ENCODE measurements around the gene NPAP1.
"Not testable (repeated sequence)": the region's sequence is repeated elsewhere in the genome, so short reads cannot be mapped to it uniquely, and the experiment has no call there.

The NPAP1 gene, protein sequence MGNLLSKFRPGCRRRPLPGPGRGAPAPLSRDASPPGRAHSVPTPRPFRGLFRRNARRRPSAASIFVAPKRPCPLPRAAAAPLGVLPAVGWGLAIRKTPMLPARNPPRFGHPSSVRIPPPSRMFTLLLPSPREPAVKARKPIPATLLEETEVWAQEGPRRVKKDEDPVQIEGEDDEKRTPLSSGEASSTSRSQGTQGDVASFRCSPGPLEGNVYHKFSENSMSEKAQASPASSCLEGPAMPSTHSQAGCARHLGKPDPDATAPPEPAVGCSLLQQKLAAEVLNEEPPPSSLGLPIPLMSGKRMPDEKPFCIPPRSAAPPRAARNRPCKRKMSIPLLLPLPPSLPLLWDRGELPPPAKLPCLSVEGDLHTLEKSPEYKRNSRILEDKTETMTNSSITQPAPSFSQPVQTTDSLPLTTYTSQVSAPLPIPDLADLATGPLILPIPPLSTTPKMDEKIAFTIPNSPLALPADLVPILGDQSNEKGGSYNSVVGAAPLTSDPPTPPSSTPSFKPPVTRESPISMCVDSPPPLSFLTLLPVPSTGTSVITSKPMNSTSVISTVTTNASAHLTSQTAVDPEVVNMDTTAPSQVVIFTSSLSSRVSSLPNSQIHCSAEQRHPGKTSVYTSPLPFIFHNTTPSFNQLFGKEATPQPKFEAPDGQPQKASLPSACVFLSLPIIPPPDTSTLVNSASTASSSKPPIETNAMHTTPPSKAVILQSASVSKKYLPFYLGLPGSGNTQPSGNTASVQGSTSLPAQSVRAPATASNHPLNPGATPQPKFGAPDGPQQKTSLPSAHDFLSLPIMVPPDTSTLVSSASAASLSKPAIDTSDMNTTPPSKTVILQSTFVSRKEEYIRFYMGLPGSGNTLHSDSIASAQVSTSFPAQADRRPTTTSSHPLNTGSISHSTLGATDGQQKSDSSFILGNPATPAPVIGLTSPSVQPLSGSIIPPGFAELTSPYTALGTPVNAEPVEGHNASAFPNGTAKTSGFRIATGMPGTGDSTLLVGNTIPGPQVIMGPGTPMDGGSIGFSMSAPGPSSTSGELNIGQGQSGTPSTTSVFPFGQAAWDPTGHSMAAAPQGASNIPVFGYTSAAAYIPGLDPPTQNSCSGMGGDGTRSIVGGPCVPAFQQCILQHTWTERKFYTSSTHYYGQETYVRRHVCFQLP

DNA sequence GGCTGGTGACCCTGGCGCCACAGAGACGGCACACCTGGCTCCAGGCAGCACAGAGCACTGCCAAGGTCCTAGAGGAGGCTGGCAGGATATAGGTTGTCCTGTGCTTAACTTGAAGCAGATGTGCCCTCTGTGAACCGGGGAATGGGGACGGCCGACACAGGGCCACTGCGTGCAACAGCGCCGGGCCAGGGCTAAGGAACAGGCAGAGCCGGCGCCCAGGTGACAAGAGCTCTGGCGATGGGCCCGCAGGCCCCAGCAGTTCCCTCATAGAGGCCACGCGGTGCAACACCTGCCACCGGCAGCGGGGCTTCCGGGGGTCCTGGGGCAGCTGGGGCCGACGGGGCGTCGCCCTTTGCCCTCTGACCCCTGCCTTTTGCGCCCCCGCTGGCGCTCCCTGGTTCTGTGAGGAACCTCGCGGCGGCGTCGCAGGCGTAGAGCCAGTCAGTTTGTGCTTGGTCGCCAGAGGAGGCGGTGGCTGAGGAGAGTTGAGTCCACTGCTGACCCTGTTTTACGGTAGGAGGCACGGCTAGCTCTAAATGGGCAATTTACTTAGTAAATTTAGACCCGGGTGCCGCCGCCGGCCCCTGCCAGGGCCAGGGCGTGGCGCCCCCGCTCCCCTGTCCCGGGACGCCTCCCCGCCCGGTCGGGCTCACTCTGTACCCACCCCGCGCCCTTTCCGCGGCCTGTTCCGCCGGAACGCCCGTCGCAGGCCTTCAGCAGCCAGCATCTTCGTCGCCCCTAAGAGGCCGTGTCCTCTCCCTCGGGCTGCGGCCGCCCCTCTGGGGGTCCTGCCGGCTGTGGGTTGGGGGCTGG is at the start of gene NPAP1:
Gene NPAP1 (plus strand): TSS at position 444 of the 813 bp plus-strand sequence. CDS start 93 bp downstream, at position 537.
- no peak for DNase-seq (ENCODE audit: low spot score)

DNA sequence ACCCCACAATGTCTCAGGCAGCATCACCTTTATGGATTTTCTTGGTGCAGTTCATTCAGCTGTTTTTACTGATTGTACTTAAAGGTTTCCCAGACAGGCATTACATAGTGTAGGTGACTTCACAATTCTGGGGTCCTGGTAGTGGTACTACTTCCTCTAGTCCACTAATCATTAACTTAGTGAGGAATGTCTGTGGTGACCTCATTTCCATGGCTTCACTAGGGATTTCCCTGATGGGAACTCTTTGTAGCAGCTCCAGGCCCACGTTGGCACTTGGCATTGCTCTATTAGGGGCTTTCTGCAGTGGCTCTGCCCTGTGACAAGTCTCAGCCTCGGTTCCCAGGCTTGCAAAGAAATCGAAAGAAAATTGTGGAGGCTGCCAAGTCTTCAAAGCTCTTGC is 48.1 kb upstream of the NPAP1 start:
- no peak for DNase-seq (ENCODE audit: low spot score)

DNA sequence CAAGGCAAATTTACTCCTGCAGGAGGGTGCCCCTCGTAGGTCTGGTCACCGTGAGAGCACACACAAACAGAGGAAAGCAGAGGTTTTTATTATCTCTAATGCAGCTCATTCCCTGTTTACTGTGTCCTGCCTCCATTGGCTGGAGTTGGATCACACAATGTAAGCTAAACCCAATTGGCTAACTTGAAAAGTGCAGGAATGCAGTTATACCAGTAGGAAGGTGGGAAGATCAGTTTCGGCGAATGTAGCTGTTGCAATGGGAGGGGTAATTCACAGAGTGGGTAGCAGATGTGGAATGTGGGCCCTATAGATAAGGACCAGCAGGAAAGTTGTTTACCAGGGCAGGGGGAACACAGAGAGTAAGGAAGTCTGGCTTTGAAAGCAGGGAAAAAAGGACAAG is 42.5 kb upstream of the NPAP1 start:
- DNase-seq (ENCODE audit: low spot score), result no peak

DNA sequence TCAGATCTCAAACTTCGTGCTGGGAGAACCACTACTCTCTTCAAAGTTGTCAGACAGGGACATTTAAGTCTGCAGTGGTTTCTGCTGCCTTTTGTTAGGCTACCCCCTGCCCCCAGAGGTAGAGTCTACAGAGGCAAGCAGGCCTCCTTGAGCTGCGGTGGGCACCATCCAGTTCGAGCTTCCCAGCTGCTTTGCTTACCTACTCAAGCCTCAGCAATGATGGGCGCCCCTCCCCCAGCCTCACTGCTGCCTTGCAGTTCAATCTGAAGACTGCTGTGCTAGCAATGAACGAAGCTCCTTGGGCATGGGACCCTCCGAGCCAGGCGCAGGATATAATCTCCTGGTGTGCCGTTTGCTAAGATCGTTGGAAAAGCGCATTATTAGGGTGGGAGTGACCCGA is 36.2 kb upstream of the NPAP1 start:
- DNase-seq (ENCODE audit: low spot score), result not testable (repeated sequence)

DNA sequence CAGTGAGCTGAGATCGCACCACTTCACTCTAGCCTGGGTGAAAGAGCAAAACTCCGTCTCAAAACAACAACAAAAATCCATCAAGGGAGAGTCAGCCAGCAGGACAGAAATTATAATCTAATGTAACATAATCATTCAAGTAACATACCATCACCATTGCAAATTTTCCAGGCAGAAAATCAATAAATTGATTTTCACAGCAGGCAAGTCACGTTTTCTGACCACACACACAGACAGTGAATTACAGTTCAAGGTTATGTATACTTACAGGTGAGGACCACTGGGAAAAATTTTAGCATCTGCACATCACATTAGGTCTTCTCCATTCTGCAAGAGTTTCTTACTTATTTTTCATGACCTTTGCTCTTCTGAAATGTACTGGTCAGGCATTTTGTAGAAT is 29.9 kb upstream of the NPAP1 start:
- DNase-seq (ENCODE audit: low spot score), result no peak

DNA sequence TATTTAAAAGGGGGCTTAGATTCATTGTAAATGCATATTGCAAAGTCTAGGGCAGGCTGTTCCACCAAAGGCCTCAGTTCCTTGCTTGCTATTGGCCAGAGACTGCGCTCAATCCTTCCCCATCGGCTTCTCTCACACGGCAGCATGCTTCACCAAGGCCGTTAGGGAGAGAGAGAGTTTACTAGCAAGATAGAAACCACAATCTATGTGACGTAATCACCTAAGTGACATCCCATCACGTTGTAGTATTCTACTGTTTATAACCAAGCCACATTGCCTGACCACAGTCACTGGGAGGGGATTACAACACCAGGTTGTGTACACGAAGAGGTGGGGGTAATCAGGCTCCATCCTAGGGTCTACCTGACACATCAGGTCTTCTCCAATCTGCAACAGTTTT is 16.0 kb upstream of the NPAP1 start:
- no peak for DNase-seq (ENCODE audit: low spot score)

DNA sequence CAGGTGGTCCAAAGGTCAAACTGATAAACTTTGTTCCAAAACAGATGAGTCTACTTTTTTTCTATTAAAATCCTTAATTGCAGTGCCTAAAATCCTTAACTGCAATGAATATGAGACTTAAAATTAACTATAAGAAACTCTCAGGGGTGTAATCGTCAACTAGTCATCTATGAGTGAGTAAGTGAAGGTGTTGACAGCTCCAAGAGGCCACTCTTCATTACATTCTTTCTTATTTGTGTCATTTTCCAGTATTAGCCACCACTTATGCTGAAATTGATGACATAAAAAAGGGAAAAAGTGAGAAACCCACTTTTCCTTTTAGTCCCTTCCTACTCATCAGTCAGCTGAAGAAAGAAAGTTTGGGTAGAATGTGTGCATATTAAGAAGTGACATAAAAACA is 12.6 kb upstream of the NPAP1 start:
- no peak for DNase-seq (ENCODE audit: low spot score)

DNA sequence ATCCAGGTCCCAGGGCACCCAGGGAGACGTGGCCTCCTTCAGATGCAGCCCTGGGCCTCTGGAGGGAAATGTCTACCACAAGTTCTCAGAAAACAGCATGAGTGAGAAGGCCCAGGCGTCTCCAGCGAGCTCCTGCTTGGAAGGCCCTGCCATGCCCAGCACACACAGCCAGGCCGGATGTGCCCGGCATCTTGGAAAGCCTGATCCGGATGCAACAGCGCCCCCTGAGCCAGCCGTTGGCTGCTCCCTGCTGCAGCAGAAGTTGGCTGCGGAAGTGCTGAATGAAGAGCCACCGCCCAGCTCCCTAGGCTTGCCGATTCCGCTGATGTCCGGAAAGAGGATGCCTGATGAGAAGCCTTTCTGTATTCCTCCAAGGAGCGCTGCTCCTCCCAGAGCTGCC is 856 bp downstream of the NPAP1 start:
- no peak for DNase-seq (ENCODE audit: low spot score)

DNA sequence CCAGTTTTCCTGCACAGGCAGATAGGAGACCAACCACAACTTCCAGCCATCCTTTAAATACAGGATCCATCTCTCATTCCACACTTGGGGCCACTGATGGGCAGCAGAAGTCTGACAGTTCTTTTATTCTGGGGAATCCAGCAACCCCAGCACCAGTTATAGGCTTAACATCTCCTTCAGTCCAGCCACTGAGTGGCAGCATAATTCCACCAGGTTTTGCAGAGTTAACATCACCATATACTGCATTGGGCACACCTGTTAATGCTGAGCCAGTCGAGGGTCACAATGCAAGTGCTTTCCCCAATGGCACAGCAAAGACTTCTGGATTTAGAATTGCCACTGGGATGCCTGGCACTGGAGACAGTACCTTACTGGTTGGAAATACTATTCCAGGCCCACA is 2.9 kb downstream of the NPAP1 start:
- no peak for DNase-seq (ENCODE audit: low spot score)

DNA sequence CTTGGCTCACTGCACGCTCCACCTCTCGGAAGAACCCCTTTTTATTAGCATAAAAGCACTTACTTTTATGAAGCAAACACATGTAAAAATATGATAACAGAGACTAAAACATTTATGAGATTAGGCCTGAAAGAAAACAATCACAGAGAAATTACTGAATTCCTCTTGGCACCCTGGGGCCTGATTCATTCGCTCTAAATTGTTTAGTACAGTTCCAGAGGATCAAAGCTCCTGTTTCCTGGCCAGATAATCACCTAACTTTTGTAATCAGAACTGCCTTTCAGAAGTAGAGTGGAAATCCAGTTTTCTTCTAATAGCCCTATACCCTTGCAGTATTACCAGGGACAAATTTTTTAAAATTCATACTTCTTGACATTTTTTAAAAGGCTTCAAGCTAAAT is 6.4 kb downstream of the NPAP1 start:
- no peak for DNase-seq (ENCODE audit: low spot score)

DNA sequence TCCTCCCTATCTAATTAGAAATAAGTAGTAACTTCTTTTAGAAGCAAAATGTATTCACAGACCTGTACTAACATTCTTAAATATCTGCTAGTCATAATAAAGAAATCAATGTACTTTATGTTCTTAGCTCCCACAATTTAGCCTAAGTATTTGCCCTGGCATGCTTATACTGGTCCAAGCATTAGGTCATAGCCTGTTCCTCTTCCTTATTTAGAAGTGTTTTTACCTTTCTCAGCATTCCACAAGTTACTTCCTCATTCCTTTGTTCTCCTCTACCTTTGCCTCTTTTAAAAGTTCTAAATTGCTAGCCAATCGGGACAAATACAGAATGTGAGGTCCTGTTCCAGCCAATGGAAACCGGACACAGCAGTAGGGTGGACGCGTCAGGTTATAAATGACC is 7.3 kb downstream of the NPAP1 start:
- DNase-seq (ENCODE audit: low spot score), result not testable (repeated sequence)

DNA sequence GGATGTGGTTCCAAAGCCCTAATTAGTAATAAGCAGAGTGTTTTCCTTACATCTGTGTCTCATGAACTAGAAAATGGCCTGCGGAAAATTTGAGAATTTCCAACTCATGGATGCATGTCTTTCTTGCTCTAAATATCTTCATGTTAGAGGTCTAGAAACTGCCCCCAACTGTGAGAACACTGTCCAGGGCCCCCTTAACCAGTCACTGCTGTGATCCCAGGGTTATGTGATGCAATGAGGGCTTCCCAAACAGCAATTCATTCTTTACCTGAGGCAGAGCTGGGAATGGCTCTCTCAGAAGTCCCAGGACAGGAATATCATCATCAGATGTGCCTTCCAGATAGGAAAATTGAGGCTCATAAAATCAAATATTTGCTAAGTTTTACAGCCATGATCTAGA is 8.2 kb downstream of the NPAP1 start:
- no peak for DNase-seq (ENCODE audit: low spot score)

DNA sequence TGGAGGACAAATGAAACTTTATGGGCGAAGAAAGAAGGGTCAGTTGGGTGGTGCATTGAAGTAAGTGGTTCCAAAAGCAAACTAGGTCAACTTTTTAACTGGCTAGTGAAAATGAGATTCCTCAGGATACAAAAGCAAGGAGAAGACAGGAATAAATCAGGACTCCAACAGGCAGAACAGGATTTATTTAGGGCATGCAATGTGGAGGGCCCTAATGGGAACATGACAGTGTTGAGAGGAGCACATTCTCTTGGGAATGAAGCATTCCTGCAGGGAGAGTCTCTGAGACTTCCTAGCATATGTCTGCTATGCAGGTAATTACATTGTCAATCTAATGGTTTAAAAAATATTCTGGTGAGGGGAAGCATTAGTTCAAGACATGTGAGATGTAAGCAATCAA is 8.7 kb downstream of the NPAP1 start:
- DNase-seq (ENCODE audit: low spot score), result no peak

DNA sequence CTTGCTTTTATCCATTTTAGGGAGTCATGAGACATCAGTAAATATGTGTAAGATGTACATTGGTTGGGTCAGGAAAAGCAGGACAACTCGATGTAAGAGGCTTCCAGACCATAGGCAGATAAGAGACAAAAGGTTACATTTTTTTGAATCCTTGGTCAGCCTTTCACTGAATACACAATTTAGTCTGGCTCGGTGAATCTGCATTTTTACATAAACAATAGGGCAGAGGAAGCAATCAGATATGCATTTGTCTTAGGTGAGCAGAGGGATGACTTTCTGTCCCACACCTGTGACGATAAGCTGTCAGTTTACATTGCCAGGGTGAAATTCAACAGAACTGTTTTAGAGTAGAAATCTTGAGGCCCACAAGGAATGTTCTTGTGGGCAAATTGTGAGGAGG is 20.6 kb downstream of the NPAP1 start:
- no peak for DNase-seq (ENCODE audit: low spot score)

DNA sequence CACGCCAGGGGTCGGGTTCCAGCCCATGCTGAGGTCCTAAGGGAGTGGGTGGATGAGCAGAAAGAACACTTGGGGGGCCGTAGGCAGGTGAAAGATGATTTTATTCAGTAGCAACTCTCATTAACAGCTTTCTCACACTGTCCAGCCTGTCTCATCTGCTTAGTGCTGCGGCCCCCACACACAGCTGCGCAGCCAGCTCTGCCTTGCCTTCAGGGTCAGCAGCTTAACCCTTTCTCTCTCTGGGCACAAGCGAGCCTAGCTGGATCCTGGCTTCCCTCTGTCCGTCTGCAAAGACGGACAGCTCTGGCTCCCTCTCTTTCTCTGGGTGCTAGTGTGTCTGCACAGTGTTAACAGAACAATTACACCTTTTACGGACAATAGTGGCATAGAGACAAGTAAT is 21.3 kb downstream of the NPAP1 start:
- DNase-seq (ENCODE audit: low spot score), result no peak

DNA sequence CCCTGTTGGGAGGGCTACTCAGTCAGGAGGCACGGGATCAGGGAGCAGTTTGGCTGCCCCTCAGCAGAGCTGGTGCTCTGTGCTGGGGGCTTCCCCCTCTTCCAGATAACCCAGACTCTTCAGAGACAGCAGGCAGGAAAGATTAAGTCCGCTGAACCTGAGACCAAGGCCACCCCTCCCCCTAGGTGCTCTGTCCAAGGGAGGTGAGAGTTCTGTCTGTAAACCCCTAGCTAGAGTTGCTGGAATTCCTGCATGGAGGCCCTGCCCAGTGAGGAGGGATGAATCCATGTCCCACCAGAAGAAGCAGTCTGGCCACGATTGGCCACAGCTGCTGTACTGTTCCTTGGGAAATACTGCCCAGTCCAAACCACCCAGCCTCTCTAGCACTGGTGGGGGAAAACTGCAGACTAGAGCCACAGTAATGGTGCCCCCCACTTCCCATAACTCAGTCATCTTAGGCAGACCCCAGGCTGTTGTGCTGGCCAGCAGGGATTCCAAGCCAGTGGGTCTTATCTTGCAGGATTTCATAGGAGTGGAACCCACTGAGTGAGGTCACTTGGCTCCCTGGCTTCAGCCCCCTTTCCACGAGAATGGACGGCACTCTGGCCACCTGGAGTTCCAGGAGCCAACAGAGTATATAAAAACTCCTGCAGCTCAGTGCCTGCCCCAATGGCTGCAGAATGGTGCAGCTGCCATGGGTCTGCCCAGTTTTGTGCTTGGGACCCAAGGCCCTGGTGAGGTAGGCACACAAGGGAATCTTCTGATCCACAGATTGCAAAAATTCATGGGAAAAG is 42.9 kb downstream of the NPAP1 start:
- DNase-seq (ENCODE audit: low spot score), result no peak

DNA sequence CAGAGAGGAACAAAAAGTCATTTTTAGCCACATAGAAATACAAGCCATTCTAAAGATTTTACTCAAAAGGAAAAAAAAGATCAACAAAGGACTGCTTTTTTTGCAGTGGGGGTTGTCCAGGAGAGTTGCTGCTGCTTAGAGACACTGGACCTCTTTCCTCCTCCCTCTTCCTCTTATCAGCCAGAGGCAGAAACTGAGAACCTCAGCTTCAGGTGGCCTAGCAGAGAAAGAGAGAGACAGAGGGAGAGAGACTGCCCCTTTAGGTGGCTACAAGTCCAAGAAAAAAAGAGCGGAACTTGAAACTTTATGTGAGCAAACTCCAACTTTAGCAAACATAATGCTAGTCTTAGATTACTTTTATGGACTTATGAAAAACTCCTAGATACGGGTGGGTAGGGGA is 54.2 kb downstream of the NPAP1 start:
- DNase-seq (ENCODE audit: low spot score), result no peak
